Effector memory CD4-positive, alpha-beta T cell (primary cell): Measurements from ENCODE around the gene DCLRE1A.

ENCODE experiments used
- DNase-seq, 3 donors: peaks; one replicate each; pipeline ENCODE4 v3.0.0-alpha.2; 2020
- H3K27ac ChIP-seq: 2 replicates; pipeline ENCODE4 v1.7.0; 2013; ENCODE audit warnings: mild to moderate bottlenecking, low read length, moderate library complexity; ENCODE audit not compliant: insufficient read depth, poor library complexity, severe bottlenecking
- H3K27me3 ChIP-seq: replicated peaks from 2 replicates; pipeline ENCODE4 v1.7.0; 2013; ENCODE audit warnings: mild to moderate bottlenecking, low read length; ENCODE audit not compliant: insufficient read depth, control insufficient read depth, poor library complexity, severe bottlenecking
- H3K36me3 ChIP-seq: 2 replicates; pipeline ENCODE4 v1.7.0; 2013; ENCODE audit warnings: mild to moderate bottlenecking, low read length, moderate library complexity; ENCODE audit not compliant: control insufficient read depth, insufficient read depth
- H3K4me1 ChIP-seq: 2 replicates; pipeline ENCODE4 v1.7.0; 2013; ENCODE audit warnings: low read length, mild to moderate bottlenecking; ENCODE audit not compliant: control insufficient read depth, insufficient read depth, poor library complexity, severe bottlenecking
- H3K4me3 ChIP-seq: 2 replicates; pipeline ENCODE4 v1.7.0; 2013; ENCODE audit warnings: low read length, low read depth, mild to moderate bottlenecking; ENCODE audit not compliant: insufficient read depth, poor library complexity, severe bottlenecking
- H3K9me3 ChIP-seq: 2 replicates; pipeline ENCODE4 v1.7.0; 2013; ENCODE audit warnings: mild to moderate bottlenecking, low read length, moderate library complexity; ENCODE audit not compliant: control insufficient read depth

DCLRE1A gene

DNA sequence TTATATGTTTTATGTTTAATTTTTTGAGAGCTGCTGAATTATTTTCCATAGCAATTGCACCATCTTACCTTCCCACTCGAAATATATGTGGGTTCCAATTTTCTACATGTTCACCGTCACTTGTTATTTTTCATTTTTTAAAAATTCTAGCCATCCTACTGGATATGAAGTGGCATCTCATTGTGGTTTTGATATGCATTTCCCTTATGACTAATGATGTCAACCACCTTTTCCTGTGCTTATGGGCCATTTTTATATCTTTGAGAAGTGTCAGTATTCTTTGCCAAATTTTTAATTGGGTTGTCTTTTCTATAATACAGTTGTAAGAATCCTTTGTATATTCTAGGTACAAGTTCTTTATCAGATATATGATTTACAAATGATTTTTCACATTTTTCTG, 28.4 kb upstream of the DCLRE1A start:
- H3K27me3 ChIP-seq: no peaks in the 10 kb centered on the region
- H3K9me3 ChIP-seq: no peaks in the 10 kb centered on the region
- H3K36me3 ChIP-seq: peaks cover 5% of the 10 kb centered on the region
- DNase-seq: no peak
- H3K4me3 ChIP-seq: no peak overlapping the region
- H3K4me1 ChIP-seq: no peaks in the 10 kb centered on the region
- H3K27ac ChIP-seq: no peak overlapping the region

DNA sequence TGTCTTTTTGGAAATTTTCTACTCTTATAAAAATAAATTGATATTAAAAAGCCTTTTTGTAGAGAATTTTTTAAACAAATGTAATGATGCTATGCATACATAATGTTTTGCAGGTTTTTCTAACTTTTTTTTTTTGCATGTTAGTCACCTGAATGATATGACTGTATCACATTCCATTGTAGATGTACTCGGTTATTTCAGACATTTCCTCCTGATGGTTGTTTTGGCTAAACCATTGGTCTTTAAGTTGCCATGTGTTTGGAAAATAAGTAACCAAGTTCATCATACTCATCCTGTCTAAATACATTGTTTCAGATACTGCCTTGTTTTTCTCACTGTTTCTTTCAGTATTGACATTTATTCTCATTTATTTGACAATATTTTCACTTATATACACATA, 26.4 kb upstream of the DCLRE1A start:
- no peaks in the 10 kb centered on the region for H3K27me3 ChIP-seq
- no peak for DNase-seq
- no peak overlapping the region for H3K27ac ChIP-seq
- H3K4me3 ChIP-seq: no peak overlapping the region
- H3K4me1 ChIP-seq: no peaks in the 10 kb centered on the region
- no peaks in the 10 kb centered on the region for H3K9me3 ChIP-seq
- H3K36me3 ChIP-seq: peaks cover 5% of the 10 kb centered on the region

DNA sequence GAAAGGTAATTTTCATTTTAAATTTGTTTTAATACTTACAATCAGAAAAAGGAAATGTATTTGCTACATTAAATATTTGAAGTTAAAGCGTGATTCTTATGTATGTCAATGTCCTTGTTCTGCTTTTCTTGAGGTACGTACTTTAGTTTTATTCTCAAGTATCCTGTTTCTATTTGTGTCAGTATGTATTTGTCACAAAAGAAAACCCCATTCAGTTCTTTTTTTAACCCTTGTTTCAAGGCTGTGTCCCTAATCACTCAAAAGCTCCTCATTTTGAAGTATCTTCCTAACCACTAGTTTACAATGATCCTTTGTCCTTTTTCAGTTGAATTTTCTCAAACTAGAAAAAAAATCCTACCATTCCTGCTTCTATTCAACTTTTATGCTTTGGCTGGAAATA, 25.8 kb upstream of the DCLRE1A start:
- no peak overlapping the region for H3K27ac ChIP-seq
- H3K36me3 ChIP-seq: peaks cover 5% of the 10 kb centered on the region
- H3K9me3 ChIP-seq: no peaks in the 10 kb centered on the region
- no peaks in the 10 kb centered on the region for H3K4me1 ChIP-seq
- H3K27me3 ChIP-seq: no peaks in the 10 kb centered on the region
- no peak overlapping the region for H3K4me3 ChIP-seq
- DNase-seq: no peak

DNA sequence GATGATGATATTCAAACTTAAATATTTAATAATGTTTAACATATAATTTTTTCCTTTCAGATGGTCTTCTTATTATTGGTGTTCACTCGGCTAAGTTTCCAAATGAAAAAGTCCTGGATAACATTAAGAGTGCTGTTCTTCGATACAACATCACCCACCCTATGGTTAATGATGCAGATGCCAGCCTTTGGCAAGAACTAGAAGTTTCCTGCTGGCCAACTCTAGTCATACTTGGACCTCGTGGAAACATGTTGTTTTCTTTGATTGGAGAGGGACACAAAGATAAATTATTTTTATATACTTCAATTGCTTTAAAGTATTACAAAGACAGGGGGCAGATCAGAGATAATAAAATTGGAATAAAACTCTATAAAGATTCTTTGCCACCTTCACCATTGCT, 22.6 kb upstream of the DCLRE1A start:
- DNase-seq: no peak
- H3K4me1 ChIP-seq: no peaks in the 10 kb centered on the region
- no peak overlapping the region for H3K4me3 ChIP-seq
- H3K27ac ChIP-seq: no peak overlapping the region
- no peaks in the 10 kb centered on the region for H3K27me3 ChIP-seq
- H3K9me3 ChIP-seq: no peaks in the 10 kb centered on the region
- peaks cover 5% of the 10 kb centered on the region for H3K36me3 ChIP-seq

DNA sequence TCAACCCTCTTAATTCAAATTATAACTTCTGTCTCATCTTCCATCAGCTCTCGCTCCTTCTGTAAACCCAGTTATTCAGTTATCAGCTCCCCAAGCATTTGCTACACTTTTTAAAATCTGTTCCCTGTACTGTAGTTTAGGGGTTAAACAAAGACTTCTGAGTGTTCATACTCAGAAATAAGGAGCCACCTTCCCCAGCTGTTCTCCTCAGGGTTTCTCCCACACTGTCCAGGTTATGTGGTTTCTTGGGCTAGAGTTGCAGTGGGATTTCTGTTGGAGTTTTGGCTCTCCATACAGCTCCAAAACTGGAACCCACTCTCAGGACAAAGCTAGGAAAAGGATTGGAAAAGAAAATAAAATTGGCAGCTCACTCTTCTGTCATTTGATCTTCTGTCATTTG, 21.3 kb upstream of the DCLRE1A start:
- Histone ChIP-seq H3K27ac (no peak overlapping the region), H3K4me1 (no peaks in the 10 kb centered on the region), H3K9me3 (no peaks in the 10 kb centered on the region), H3K36me3 (peaks cover 5% of the 10 kb centered on the region), H3K27me3 (no peaks in the 10 kb centered on the region), H3K4me3 (no peak overlapping the region)
- DNase-seq: no peak

DNA sequence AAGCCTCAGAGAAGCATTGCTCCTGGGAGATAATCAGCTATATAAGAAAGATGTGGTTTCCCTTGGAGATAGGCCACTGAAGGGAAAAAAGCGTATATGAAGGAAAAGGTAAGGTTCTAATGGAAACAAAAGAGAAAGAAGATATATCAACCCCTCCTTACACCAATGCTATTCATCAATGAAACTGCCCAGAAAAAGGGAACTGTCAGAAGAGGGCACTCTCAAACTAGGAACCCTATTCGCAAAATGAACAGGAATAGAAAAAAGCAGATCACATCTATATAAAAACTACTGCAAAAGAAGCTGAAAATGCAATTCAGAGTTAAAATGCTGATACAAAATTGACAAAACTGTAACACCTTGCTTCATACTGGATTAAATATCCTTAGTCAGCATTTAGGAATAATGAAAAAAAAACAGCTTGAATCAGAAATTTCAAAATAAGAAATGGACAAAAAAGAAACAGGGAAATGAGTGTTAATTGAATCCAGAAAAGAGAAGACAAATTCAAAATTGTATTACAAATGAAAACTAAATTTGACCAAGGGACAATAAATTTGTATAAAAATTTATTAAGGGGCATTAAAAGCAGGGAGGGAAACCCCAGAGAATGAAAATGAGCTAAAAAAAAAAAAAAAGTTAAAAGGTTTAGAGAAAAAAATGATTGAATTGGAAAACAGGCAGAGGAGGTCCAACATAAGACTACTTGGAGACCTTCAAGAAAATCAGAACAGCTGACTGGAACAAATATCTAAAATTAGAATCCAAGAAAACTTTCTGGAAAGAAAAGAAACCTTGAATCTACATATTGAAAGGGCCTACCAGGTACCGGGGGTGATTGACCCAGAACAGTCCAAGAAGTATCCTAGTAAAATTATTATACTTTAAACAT, 18.5 kb upstream of the DCLRE1A start:
- H3K9me3 ChIP-seq: no peaks in the 10 kb centered on the region
- peaks cover 2% of the 10 kb centered on the region for H3K36me3 ChIP-seq
- H3K27me3 ChIP-seq: no peaks in the 10 kb centered on the region
- H3K4me3 ChIP-seq: no peak overlapping the region
- DNase-seq: no peak
- no peak overlapping the region for H3K27ac ChIP-seq
- no peaks in the 10 kb centered on the region for H3K4me1 ChIP-seq

DNA sequence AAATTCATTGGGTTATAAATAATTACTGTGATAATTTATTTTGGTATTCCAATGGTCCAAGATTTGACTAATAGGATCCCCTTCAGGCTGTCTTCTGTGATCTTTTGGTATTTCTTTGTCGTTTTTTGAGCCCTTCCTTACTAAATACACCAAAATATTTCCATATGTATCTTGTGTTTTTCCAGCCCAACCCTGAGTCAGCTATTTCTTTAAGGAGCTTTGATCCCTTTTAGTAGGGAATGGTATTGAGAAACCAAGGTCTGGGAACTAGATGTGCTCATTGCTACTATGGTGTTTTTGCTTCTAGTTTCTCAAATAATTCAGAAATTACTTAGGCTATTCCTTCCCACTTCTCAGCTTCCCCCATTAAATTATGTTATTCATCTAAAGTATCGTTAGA, 15.9 kb upstream of the DCLRE1A start:
- H3K27ac ChIP-seq: no peak overlapping the region
- H3K36me3 ChIP-seq: no peaks in the 10 kb centered on the region
- DNase-seq: no peak
- no peaks in the 10 kb centered on the region for H3K27me3 ChIP-seq
- H3K4me3 ChIP-seq: no peak overlapping the region
- no peaks in the 10 kb centered on the region for H3K9me3 ChIP-seq
- H3K4me1 ChIP-seq: no peaks in the 10 kb centered on the region

DNA sequence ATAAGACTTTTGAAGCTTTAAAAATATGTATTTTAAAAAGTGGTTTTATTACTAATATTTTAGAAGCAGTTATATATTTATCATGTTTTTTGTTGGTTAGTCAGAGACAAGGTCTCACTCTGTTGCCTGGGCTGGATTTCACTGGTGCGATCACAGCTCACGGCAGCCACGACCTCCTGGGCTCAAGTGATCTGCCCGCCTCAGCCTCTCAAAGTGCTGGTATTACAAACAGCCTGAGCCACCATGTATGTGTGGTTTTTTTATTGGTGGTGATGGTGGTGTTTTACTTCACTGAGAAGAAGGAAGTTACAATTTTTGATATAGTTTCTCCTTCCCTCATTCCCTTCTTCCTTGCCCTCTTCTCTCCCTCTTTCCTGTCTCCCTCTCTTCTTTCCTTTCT, 14.0 kb upstream of the DCLRE1A start:
- Histone ChIP-seq H3K27ac (no peak overlapping the region), H3K4me3 (no peak overlapping the region)
- DNase-seq: no peak

DNA sequence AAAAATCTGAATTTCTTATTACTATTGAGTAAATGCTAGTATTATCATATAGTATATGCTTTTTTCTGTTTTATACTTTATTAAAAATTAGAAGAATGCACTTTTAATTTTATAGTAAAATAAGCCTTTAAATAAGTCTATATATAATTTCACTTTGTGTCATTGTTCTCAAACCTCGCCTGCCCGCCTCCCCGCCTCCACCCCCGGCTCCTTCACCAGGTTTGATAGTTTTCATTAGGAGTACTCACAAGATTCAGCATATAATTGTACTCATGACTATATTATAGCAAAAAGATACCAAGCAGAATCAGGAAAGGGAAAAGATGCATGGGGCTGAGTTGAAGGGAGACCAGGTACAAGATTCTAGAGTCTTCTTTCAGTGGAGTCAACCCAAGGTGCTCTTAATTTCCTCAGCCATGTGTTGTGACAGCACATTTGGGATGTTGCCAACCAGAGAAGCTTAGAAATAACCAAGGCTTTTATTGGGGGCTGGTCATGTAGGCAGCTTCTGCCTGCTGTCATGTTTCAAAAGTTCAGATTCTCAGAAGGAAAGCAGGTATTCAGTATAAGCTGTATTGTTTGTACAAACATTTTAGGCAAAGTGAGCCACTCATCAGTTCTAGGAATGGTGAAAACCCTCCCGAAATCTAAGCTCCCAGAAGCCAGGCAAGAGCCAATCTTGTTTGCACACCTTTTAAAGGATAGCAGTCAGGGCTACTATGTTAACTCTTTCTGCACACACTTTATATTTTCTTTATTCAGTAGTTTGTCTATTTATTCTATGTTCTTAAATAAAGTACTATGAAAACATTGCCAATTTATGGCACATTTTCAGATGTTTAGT, 12.9 kb upstream of the DCLRE1A start:
- Histone ChIP-seq H3K36me3 (no peaks in the 10 kb centered on the region), H3K27ac (no peak overlapping the region), H3K27me3 (no peaks in the 10 kb centered on the region), H3K9me3 (no peaks in the 10 kb centered on the region), H3K4me3 (no peak overlapping the region), H3K4me1 (no peaks in the 10 kb centered on the region)
- DNase-seq: no peak

More for the DNA sequence above, 14.0 kb upstream of the DCLRE1A start:
- no peaks in the 10 kb centered on the region for H3K4me1 ChIP-seq
- H3K9me3 ChIP-seq: no peaks in the 10 kb centered on the region
- no peaks in the 10 kb centered on the region for H3K36me3 ChIP-seq
- no peaks in the 10 kb centered on the region for H3K27me3 ChIP-seq

DNA sequence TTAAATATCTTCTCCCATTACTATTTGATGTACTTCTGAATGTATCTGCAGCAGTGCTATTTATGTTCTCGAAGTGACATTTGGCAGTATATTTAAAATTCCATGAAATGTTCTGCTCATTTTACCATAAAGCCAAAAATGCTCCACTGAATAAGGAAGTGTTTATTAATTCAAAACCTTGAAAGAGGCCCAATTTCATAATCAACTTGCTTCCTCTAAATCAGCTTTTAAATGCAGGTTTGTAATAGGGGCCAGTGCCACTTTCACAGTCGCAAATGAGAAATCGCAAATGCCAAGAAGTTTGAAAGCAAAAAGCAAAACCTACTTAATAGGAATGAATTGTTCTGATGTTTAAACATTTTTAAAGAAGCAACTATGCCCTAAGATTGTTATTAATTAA, 12.0 kb upstream of the DCLRE1A start:
- no peaks in the 10 kb centered on the region for H3K4me1 ChIP-seq
- no peak overlapping the region for H3K27ac ChIP-seq
- DNase-seq: no peak
- no peaks in the 10 kb centered on the region for H3K27me3 ChIP-seq
- H3K36me3 ChIP-seq: peaks cover 4% of the 10 kb centered on the region
- no peak overlapping the region for H3K4me3 ChIP-seq
- H3K9me3 ChIP-seq: no peaks in the 10 kb centered on the region
